Left renal cortex interstitium (tissue), 4 donors: ENCODE measurements around the gene PAX5. TPM values are rescaled to one million over a fixed set of nuclear protein-coding genes. Genes with fewer than 3 reads are reported as not detected.

Source experiments
- DNase-seq, 4 donors: peaks; one replicate each; pipeline ENCODE4 v3.0.0-alpha.2; 2013; ENCODE audit warnings: low read depth in 4 of 4, low spot score in 2 of 4, missing footprints in 1 of 4
- polyA plus RNA-seq, 4 donors: library from polyadenylated mRNA; unstranded; fragments of 120-200 nt; gene quantifications; one replicate each; pipeline ENCODE4 v1.2.1, GENCODE V29; 2013; ENCODE audit not compliant: insufficient read length in 4 of 4

The PAX5 gene
- polyA plus RNA-seq, 4 donors = 0.16 to 0.28 (median 0.19) TPM

GRCh38 chr9:36906492-36906891, 127.6 kb downstream of the PAX5 start:
- no peak for DNase-seq

- DNase-seq = no peak
Observed at GRCh38 chr9:36905101-36906066, 128.7 kb downstream of the PAX5 start.

- DNase-seq = no peak
Observed at GRCh38 chr9:36903541-36904435, 130.3 kb downstream of the PAX5 start.

GRCh38 chr9:36902861-36903524, 131.1 kb downstream of the PAX5 start:
- DNase-seq = no peak

GRCh38 chr9:36902080-36902716, 131.9 kb downstream of the PAX5 start:
- DNase-seq = no peak

GRCh38 chr9:36901528-36901927, 132.5 kb downstream of the PAX5 start:
- no peak for DNase-seq

GRCh38 chr9:36900856-36901220, 133.2 kb downstream of the PAX5 start:
- DNase-seq = no peak

GRCh38 chr9:36900136-36900855, 133.8 kb downstream of the PAX5 start:
- DNase-seq = no peak

GRCh38 chr9:36899406-36899805, 134.7 kb downstream of the PAX5 start:
- no peak for DNase-seq

GRCh38 chr9:36898431-36899020, 135.5 kb downstream of the PAX5 start:
- no peak for DNase-seq

GRCh38 chr9:36897478-36897877, 136.6 kb downstream of the PAX5 start:
- DNase-seq = no peak

- DNase-seq = no peak
Observed at GRCh38 chr9:36897019-36897418, 137.0 kb downstream of the PAX5 start.

GRCh38 chr9:36896296-36896695, 137.8 kb downstream of the PAX5 start:
- no peak for DNase-seq

GRCh38 chr9:36895744-36896260, 138.3 kb downstream of the PAX5 start:
- no peak for DNase-seq

GRCh38 chr9:36894695-36895310, 139.3 kb downstream of the PAX5 start:
- DNase-seq = no peak

GRCh38 chr9:36893911-36894310, 140.2 kb downstream of the PAX5 start:
- no peak for DNase-seq

GRCh38 chr9:36893184-36893583, 140.9 kb downstream of the PAX5 start:
- no peak for DNase-seq

- no peak for DNase-seq
Observed at GRCh38 chr9:36892279-36892678, 141.8 kb downstream of the PAX5 start.

- DNase-seq = no peak
Observed at GRCh38 chr9:36891341-36891811, 142.7 kb downstream of the PAX5 start.
